Retinal pigment epithelial cell (primary cell): ENCODE results near the gene MICU1.

Source experiments
- DNase-seq: peaks from one replicate; pipeline ENCODE4 v3.0.0-alpha.2; 2010; ENCODE audit warnings: low read depth
- H3K4me3 ChIP-seq: 2 replicates; pipeline ENCODE4 v1.5.1; 2011; ENCODE audit warnings: mild to moderate bottlenecking, low read length, control low read depth, moderate library complexity
- TF ChIP-seq, protein P1 (sequence below): conservative IDR thresholded peaks from 2 replicates; pipeline ENCODE4 v1.5.1; 2011; ENCODE audit warnings: low read depth, low read length, control low read depth, inconsistent platforms

Gene MICU1

DNA sequence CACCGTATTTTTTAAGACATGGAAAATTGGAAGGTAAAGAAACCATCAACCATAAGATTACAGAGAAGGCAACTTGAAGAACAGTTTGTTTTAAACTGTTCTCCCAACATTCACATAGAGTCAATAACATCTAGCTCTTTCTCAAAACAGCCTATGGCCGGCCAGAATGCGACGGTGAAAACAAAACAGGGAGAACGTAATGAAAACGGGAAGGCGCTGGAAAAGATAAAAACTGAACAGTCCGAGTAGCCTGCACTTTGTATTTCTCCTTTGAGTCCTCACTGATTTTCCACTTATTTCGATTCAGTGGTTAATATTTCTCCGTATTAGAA is 637 bp downstream of the MICU1 start:
- peak overlapping the region; percentile 99 for H3K4me3 ChIP-seq
- TF ChIP-seq, protein P1, sequence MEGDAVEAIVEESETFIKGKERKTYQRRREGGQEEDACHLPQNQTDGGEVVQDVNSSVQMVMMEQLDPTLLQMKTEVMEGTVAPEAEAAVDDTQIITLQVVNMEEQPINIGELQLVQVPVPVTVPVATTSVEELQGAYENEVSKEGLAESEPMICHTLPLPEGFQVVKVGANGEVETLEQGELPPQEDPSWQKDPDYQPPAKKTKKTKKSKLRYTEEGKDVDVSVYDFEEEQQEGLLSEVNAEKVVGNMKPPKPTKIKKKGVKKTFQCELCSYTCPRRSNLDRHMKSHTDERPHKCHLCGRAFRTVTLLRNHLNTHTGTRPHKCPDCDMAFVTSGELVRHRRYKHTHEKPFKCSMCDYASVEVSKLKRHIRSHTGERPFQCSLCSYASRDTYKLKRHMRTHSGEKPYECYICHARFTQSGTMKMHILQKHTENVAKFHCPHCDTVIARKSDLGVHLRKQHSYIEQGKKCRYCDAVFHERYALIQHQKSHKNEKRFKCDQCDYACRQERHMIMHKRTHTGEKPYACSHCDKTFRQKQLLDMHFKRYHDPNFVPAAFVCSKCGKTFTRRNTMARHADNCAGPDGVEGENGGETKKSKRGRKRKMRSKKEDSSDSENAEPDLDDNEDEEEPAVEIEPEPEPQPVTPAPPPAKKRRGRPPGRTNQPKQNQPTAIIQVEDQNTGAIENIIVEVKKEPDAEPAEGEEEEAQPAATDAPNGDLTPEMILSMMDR, result no peak
- no peak for DNase-seq

GRCh38 chr10:72622271-72622670 is 3.6 kb downstream of the MICU1 start:
- DNase-seq, result no peak

GRCh38 chr10:72616716-72617115 is 9.2 kb downstream of the MICU1 start:
- TF ChIP-seq, protein P1, result no peak
- H3K4me3 ChIP-seq, result no peak overlapping the region
- no peak for DNase-seq

More at GRCh38 chr10:72622271-72622670, 3.6 kb downstream of the MICU1 start:
- TF ChIP-seq, protein P1, result no peak
- no peak overlapping the region for H3K4me3 ChIP-seq

- no peak overlapping the region for H3K4me3 ChIP-seq
- TF ChIP-seq, protein P1, result no peak
- no peak for DNase-seq
These were observed 9.9 kb downstream of the MICU1 start for GRCh38 chr10:72615970-72616369.

DNA sequence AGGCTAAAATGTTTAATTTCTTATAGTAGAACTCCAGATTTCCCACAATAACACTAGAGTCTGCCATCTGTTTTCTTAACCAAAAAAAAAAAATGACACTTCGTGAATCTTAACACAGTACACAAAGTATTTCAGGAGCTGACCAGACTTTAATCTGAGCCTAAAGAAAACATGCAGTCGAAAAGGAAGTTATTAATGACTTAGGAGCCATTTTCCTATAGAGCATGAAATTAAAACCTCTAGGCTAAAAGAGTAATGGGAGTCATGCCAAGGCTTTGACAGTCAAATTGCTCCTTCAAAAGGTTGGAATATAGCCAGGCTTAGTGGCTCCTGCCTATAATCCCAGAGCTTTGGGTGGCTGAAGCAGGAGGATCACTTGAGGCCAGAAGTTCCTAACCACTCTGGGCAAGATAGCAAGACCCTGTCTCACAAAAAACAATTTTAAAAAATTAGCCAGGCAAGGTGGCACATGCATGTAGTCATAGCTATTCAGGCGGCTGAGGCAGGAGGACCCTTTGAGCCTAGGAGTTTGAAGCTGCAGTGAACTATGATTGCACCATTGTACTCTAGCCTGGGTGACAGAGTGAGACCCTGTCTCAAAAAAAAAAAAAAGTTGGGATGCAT is 13.6 kb downstream of the MICU1 start:
- no peak overlapping the region for H3K4me3 ChIP-seq
- TF ChIP-seq, protein P1, result no peak
- peak; percentile 47 for DNase-seq

DNA sequence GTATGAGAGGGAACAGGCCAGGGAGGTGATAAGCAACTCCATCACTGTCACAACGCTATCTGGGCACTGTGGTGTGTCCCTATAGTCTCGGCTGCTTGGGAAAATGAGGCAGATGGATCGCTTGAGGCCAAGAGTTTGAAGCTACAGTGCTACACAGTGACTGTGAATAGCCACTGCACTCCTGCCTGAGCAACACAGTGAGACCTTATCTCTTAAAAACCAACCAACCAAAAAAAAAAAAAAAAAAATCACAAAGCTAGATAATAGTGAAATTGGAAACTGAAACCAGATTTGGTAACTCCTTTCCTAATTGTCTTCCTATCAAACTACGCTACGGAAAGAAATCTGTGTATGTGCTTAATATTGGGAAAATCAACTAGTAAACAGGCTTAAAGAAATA is 14.1 kb downstream of the MICU1 start:
- H3K4me3 ChIP-seq, result no peak overlapping the region

GRCh38 chr10:72610466-72610865 is 15.4 kb downstream of the MICU1 start:
- H3K4me3 ChIP-seq, result no peak overlapping the region
- TF ChIP-seq, protein P1, result no peak
- no peak for DNase-seq

More for the DNA sequence above, 14.1 kb downstream of the MICU1 start:
- no peak for DNase-seq
- TF ChIP-seq, protein P1, result no peak
